ENCODE measurements around the gene G0S2.
A peak's percentile ranks its signal among the peaks of the same experiment; 100 is the strongest.

The G0S2 gene

DNA sequence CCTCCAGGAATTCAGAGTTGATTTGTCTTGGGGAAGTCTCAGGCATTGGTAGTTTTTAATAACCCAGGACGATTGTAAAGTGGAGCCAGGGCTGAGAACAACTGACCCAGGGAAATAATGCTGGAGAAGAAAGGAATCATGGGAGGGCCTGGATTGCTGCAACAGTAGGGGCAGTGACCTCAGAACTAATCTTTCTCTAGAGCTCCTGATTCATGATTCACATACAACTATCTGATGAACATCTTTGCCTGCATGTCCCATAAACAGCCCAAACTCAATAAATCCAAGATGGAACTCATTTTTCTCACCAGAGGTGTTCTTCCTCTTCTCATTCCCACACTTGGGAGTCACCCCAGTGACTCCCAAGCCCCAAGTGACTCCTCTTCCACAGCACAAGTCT, 8.1 kb upstream of the G0S2 start:
- no peak for TF ChIP-seq CTCF (IDR thresholded peaks at IDR 0.05; ENCODE audit: low read depth, low read length, missing control alignments)
- no peak for DNase-seq (ENCODE audit: extremely low read depth, low read depth)
- no peak overlapping the region for H3K4me3 ChIP-seq (replicated peaks; ENCODE audit: low read depth, low read length)

DNA sequence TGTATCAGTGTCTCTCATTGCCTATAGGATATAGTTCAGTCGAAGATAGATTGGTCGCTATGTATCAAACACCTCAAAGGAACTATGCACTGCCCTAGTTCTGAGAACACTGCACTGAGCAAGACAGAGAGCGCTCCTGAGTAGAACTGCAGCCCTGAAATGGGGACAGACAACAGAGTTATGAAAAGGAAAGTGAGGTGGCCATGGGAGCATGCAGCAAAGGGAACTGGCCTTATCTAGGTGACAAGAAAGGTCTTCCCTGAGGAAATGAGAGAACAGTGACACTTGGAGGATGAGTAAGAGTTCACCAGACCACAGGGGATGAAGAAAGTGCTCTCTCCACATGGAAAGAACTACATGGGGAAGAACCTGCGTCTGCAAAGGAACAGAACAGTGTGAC, 7.5 kb upstream of the G0S2 start:
- no peak for DNase-seq (ENCODE audit: extremely low read depth, low read depth)
- H3K4me3 ChIP-seq (replicated peaks; ENCODE audit: low read depth, low read length), result no peak overlapping the region
- TF ChIP-seq CTCF (IDR thresholded peaks at IDR 0.05; ENCODE audit: low read depth, low read length, missing control alignments), result no peak

DNA sequence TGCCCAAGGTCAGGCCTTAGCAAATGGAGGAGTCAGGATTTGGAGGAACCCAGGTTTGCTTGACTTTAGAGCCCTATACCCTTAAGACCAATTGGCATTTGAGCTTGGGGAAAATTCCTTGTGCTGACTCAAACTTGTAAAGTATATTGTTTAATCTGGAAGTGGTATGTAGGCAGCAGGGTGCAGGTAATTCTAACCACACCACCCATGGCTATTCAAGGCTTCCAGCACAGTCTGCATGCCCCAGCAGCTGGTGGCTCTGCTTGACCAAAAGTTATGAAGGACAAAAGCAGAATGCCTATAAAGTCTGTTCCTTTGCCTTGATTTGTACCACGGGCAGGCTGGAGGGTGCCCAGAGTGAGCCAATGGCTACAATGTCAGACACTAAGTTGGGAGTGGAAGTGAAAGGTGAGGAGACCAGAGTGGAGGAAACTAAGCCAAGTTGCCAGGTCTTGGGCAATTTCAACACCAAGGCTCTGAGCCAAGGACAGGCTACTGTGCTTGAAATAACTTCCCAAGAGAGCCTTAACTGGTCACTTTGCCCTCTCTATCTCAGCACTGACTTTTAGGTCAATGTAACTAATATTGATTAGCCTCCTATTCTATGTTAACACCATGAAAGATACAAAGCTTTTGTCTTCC, 4.7 kb upstream of the G0S2 start:
- no peak for DNase-seq (ENCODE audit: extremely low read depth, low read depth)
- no peak overlapping the region for H3K4me3 ChIP-seq (replicated peaks; ENCODE audit: low read depth, low read length)
- TF ChIP-seq CTCF (IDR thresholded peaks at IDR 0.05; ENCODE audit: low read depth, low read length, missing control alignments), result no peak

DNA sequence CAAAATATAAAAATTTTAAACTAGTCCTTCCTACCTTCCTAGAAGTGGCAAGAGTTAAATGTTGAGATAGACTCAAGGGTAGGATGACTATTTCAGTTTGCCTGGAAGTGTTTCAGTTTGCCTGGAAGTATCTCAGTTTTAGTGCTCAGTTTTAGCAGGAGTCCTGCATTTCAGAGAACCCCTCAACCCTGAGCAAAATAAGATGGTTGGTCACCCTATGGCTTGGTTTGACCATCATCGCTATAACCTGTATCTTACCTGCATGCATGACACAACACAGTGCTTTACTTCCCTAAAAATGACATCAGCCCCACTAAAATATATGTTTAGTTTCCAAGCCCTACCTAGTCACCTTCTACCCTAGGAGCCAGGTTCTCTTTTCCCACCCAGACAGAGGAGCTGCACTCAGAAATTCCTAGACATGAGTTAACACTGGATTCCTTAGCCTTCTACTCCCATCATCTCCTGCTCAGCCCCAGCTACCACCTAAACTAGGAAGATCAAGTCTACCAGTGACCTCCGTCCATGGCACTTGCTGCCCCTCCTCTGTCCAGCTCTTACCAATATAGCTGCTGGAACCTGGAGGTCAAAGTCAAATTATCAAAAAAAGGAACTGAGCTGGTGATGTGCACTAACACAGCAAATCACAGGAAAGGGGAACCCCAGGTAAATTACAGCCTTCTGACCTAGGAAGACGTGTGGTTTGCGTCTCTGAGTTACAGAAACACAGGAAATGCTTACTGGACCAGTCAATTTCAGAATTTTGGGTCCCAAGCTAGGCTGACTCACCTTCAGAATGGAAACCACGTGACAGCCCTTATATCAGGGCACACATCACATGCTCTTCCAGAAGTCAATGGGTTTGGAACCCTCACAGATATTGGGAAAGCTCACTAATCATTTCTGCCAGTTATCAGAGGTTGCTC, 2.2 kb upstream of the G0S2 start:
- no peak for TF ChIP-seq CTCF (IDR thresholded peaks at IDR 0.05; ENCODE audit: low read depth, low read length, missing control alignments)
- no peak overlapping the region for H3K4me3 ChIP-seq (replicated peaks; ENCODE audit: low read depth, low read length)
- DNase-seq (ENCODE audit: extremely low read depth, low read depth), result no peak

DNA sequence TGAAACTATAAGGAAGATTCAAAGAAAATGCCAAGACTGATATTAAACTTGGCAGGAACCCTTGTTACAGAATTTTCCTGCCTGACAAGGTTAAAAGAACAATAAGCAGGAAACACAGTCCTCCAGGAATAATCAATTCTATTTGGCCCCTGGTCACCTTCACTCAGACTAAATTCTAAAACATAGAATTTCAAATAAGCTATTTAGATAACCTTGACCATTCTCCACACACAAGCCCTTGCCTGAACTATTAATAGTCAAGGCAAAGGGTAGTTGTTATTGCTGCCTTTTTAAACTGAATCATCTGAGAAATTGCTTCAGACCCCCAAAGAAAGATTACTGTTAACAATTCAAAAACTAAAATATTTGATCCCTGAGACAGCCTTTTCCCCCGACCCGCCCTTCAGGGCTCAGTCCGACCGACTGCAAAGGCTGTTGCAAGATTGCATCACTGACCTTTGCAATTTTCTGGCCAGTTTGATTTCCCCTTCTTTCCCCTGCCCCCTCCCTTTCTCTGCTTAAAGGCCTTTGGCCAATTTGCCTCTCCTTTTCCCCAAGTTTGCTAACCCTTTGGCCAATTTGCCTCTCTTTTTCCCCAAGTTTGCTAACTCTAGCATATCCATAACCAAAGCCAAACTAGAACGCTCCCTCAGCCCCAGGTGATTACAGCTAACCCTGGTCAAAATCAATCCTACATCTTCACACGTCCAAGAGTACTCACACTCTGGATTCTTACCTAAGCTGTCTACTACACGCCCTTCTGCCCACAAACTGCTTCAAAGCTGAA, 1.4 kb upstream of the G0S2 start:
- DNase-seq (ENCODE audit: extremely low read depth, low read depth), result no peak
- TF ChIP-seq CTCF (IDR thresholded peaks at IDR 0.05; ENCODE audit: low read depth, low read length, missing control alignments), result no peak

DNA sequence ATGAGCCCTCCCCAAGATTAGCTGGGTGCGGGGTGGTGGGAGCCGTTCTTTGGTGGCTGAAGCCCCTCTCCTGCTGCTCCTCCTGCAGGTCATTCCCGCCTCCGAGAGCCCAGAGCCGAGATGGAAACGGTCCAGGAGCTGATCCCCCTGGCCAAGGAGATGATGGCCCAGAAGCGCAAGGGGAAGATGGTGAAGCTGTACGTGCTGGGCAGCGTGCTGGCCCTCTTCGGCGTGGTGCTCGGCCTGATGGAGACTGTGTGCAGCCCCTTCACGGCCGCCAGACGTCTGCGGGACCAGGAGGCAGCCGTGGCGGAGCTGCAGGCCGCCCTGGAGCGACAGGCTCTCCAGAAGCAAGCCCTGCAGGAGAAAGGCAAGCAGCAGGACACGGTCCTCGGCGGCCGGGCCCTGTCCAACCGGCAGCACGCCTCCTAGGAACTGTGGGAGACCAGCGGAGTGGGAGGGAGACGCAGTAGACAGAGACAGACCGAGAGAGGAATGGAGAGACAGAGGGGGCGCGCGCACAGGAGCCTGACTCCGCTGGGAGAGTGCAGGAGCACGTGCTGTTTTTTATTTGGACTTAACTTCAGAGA, 448 bp downstream of the G0S2 start:
- no peak for TF ChIP-seq CTCF (IDR thresholded peaks at IDR 0.05; ENCODE audit: low read depth, low read length, missing control alignments)
- H3K4me3 ChIP-seq (replicated peaks; ENCODE audit: low read depth, low read length), result peak overlapping the region; percentile 42
- DNase-seq (ENCODE audit: extremely low read depth, low read depth), result no peak

More for the DNA sequence above, 1.4 kb upstream of the G0S2 start:
- no peak overlapping the region for H3K4me3 ChIP-seq (replicated peaks; ENCODE audit: low read depth, low read length)

Data from HFF-Myc (cell line).